Common myeloid progenitor, CD34-positive (primary cell): Measurements from ENCODE around the gene GRIA3.

Source experiments
- CTCF ChIA-PET: fragments of 350-600 bp; sonication (Branson Sonifier 250); formaldehyde crosslinking; loops from one replicate; lab custom pipeline; 2021; ENCODE audit warnings: antibody characterized with exemption; lab: Charles Lee
- POLR2A ChIA-PET: fragments of 350-600 bp; sonication (Branson Sonifier 250); formaldehyde crosslinking; loops from one replicate; lab custom pipeline; 2021; ENCODE audit warnings: antibody characterized with exemption; lab: Charles Lee
- DNase-seq, 3 donors: peaks; one replicate each; pipeline versions ENCODE4 v3.0.0 to v3.0.0-alpha.2; 2013
- H3K27ac ChIP-seq, 2 experiments: 1 replicate in 1 of 2; 2 replicates in 1 of 2; pipeline ENCODE4 v1.7.0; 2013; ENCODE audit warnings: inconsistent platforms in 2 of 2, low read length in 2 of 2, mild to moderate bottlenecking in 2 of 2, low read depth in 1 of 2, moderate library complexity in 1 of 2; ENCODE audit not compliant: severe bottlenecking in 2 of 2, insufficient read depth in 1 of 2, poor library complexity in 1 of 2
- H3K27me3 ChIP-seq, 5 experiments: replicated peaks in 2 of 5; 1 replicate in 3 of 5; 2 replicates in 2 of 5; pipeline versions ENCODE4 v1.6.1 to v1.7.0; 2013; ENCODE audit warnings: low read length in 4 of 5, mild to moderate bottlenecking in 2 of 5, moderate library complexity in 2 of 5, inconsistent platforms in 1 of 5; ENCODE audit not compliant: insufficient read depth in 5 of 5, control insufficient read depth in 4 of 5
- H3K36me3 ChIP-seq, 4 experiments: 1 replicate in 2 of 4; 2 replicates in 2 of 4; pipeline versions ENCODE4 v1.6.1 to v1.7.0; 2013; ENCODE audit warnings: low read length in 3 of 4, control low read depth in 1 of 4, mild to moderate bottlenecking in 1 of 4; ENCODE audit not compliant: control insufficient read depth in 4 of 4, insufficient read depth in 4 of 4
- H3K4me1 ChIP-seq, 4 experiments: 1 replicate in 3 of 4; 2 replicates in 1 of 4; pipeline versions ENCODE4 v1.6.1 to v1.7.1; 2013; ENCODE audit warnings: low read length in 3 of 4, mild to moderate bottlenecking in 3 of 4, control low read depth in 1 of 4, inconsistent platforms in 1 of 4, moderate library complexity in 1 of 4; ENCODE audit not compliant: control insufficient read depth in 4 of 4, insufficient read depth in 4 of 4; ENCODE audit errors: control extremely low read depth in 1 of 4
- H3K4me3 ChIP-seq, 7 experiments: 1 replicate in 4 of 7; 2 replicates in 3 of 7; pipeline versions ENCODE4 v1.5.1 to v1.7.0; 2013; ENCODE audit warnings: mild to moderate bottlenecking in 7 of 7, low read length in 6 of 7, moderate library complexity in 6 of 7, inconsistent platforms in 2 of 7, low read depth in 2 of 7, control low read depth in 1 of 7; ENCODE audit not compliant: insufficient read depth in 4 of 7, control insufficient read depth in 1 of 7; ENCODE audit errors: extremely low read depth in 1 of 7
- H3K9me3 ChIP-seq, 5 experiments: 1 replicate in 4 of 5; 2 replicates in 1 of 5; pipeline versions ENCODE4 v1.6.1 to v1.7.1; 2013; ENCODE audit warnings: low read length in 4 of 5, mild to moderate bottlenecking in 2 of 5, inconsistent platforms in 1 of 5, low read depth in 1 of 5, moderate library complexity in 1 of 5; ENCODE audit not compliant: control insufficient read depth in 4 of 5, insufficient read depth in 2 of 5; ENCODE audit errors: control extremely low read depth in 1 of 5
- WGBS: methylation state at CpG from one replicate; pipeline ENCODE4 v1.1.5; 2013; ENCODE audit not compliant: insufficient coverage; 5-methylcytosine and 5-hydroxymethylcytosine counted together

Gene GRIA3

GRCh38 chrX:123210252-123210651 lies 26.2 kb downstream of the GRIA3 start:
- peaks cover 0 to 2% (median 0%) of the 10 kb centered on the region in 5 experiments for H3K27me3 ChIP-seq
- no peaks in the 10 kb centered on the region for H3K36me3 ChIP-seq
- CTCF ChIA-PET = no interaction called here
- H3K9me3 ChIP-seq = no peaks in the 10 kb centered on the region
- DNase-seq = no peak
- no peak overlapping the region for H3K27ac ChIP-seq
- H3K4me1 ChIP-seq = no peaks in the 10 kb centered on the region
- POLR2A ChIA-PET = no interaction called here
- H3K4me3 ChIP-seq = no peak overlapping the region

- CTCF ChIA-PET = no interaction called here
- DNase-seq = no peak
Measured at GRCh38 chrX:123215397-123216089, 31.5 kb downstream of the GRIA3 start.

GRCh38 chrX:123217077-123217476 lies 33.0 kb downstream of the GRIA3 start:
- ChIA-PET POLR2A (no interaction called here), CTCF (no interaction called here)
- Histone ChIP-seq H3K4me1 (no peaks in the 10 kb centered on the region), H3K27me3 (peaks cover 0 to 2% (median 0%) of the 10 kb centered on the region in 5 experiments), H3K4me3 (no peak overlapping the region), H3K9me3 (no peaks in the 10 kb centered on the region), H3K27ac (no peak overlapping the region), H3K36me3 (no peaks in the 10 kb centered on the region)
- DNase-seq = no peak
- WGBS = 80% methylated on average over 2 of the region's 2 CpGs

More at GRCh38 chrX:123215397-123216089, 31.5 kb downstream of the GRIA3 start:
- H3K27ac ChIP-seq = no peak overlapping the region
- POLR2A ChIA-PET = no interaction called here
- 73% methylated on average over 4 of the region's 7 CpGs for WGBS
- no peaks in the 10 kb centered on the region for H3K36me3 ChIP-seq
- H3K9me3 ChIP-seq = no peaks in the 10 kb centered on the region
- peaks cover 0 to 2% (median 0%) of the 10 kb centered on the region in 5 experiments for H3K27me3 ChIP-seq
- H3K4me1 ChIP-seq = no peaks in the 10 kb centered on the region
- H3K4me3 ChIP-seq = no peak overlapping the region

- no peak overlapping the region for H3K27ac ChIP-seq
- DNase-seq = no peak
- H3K36me3 ChIP-seq = no peaks in the 10 kb centered on the region
- ChIA-PET CTCF (no interaction called here), POLR2A (no interaction called here)
- no peaks in the 10 kb centered on the region for H3K9me3 ChIP-seq
- H3K27me3 ChIP-seq = peaks cover 0 to 2% (median 0%) of the 10 kb centered on the region in 5 experiments
- WGBS = no CpG with 5 or more reads among the region's 2 CpGs
- H3K4me1 ChIP-seq = no peaks in the 10 kb centered on the region
- H3K4me3 ChIP-seq = no peak overlapping the region
Measured at GRCh38 chrX:123217728-123218127, 33.6 kb downstream of the GRIA3 start.

- WGBS = 72% methylated on average over 3 of the region's 3 CpGs
- H3K27ac ChIP-seq = no peak overlapping the region
- no peak for DNase-seq
- no peak overlapping the region for H3K4me3 ChIP-seq
- ChIA-PET POLR2A (no interaction called here), CTCF (no interaction called here)
- H3K36me3 ChIP-seq = no peaks in the 10 kb centered on the region
- peaks cover 0 to 4% (median 0%) of the 10 kb centered on the region in 5 experiments for H3K27me3 ChIP-seq
- H3K9me3 ChIP-seq = no peaks in the 10 kb centered on the region
- H3K4me1 ChIP-seq = no peaks in the 10 kb centered on the region
Measured at GRCh38 chrX:123219916-123220315, 35.8 kb downstream of the GRIA3 start.

GRCh38 chrX:123222920-123223319 lies 38.8 kb downstream of the GRIA3 start:
- DNase-seq = no peak
- no peaks in the 10 kb centered on the region for H3K36me3 ChIP-seq
- WGBS = 80% methylated on average over 5 of the region's 5 CpGs
- ChIA-PET POLR2A (no interaction called here), CTCF (no interaction called here)
- H3K27ac ChIP-seq = no peak overlapping the region
- peaks cover 0 to 3% (median 0%) of the 10 kb centered on the region in 5 experiments for H3K27me3 ChIP-seq
- no peaks in the 10 kb centered on the region for H3K4me1 ChIP-seq
- no peaks in the 10 kb centered on the region for H3K9me3 ChIP-seq
- H3K4me3 ChIP-seq = no peak overlapping the region

- ChIA-PET POLR2A (no interaction called here), CTCF (no interaction called here)
- no peak overlapping the region for H3K27ac ChIP-seq
- H3K4me1 ChIP-seq = no peaks in the 10 kb centered on the region
- no peaks in the 10 kb centered on the region for H3K36me3 ChIP-seq
- DNase-seq = no peak
- whole genome bisulfite sequencing = no CpG with 5 or more reads among the region's 1 CpG
- no peaks in the 10 kb centered on the region for H3K9me3 ChIP-seq
- H3K4me3 ChIP-seq = no peak overlapping the region
- H3K27me3 ChIP-seq = peaks cover 0 to 3% (median 0%) of the 10 kb centered on the region in 5 experiments
Measured at GRCh38 chrX:123223409-123223808, 39.3 kb downstream of the GRIA3 start.
